Right kidney (tissue), 1 donor: Measurements from ENCODE around the gene SLC27A3.

Experiments used
- DNase-seq: peaks from one replicate; pipeline ENCODE4 v3.0.0-alpha.2; 2016

SLC27A3 gene

GRCh38 chr1:153799016-153799415 lies 23.8 kb downstream of the SLC27A3 start:
- no peak for DNase-seq

GRCh38 chr1:153799566-153800465 lies 24.6 kb downstream of the SLC27A3 start:
- no peak for DNase-seq

- no peak for DNase-seq
Measured at GRCh38 chr1:153800516-153800915, 25.3 kb downstream of the SLC27A3 start.

- DNase-seq, result no peak
Measured at GRCh38 chr1:153801028-153801625, 25.9 kb downstream of the SLC27A3 start.

GRCh38 chr1:153801786-153802697 lies 26.8 kb downstream of the SLC27A3 start:
- DNase-seq, result no peak

- DNase-seq, result no peak
Measured at GRCh38 chr1:153803470-153804056, 28.4 kb downstream of the SLC27A3 start.

- DNase-seq, result no peak
Measured at GRCh38 chr1:153804112-153804511, 28.9 kb downstream of the SLC27A3 start.

GRCh38 chr1:153805042-153805745 lies 30.0 kb downstream of the SLC27A3 start:
- no peak for DNase-seq

- DNase-seq, result no peak
Measured at GRCh38 chr1:153805886-153806719, 30.9 kb downstream of the SLC27A3 start.

- DNase-seq, result no peak
Measured at GRCh38 chr1:153816283-153816889, 41.2 kb downstream of the SLC27A3 start.

- no peak for DNase-seq
Measured at GRCh38 chr1:153818876-153819275, 43.7 kb downstream of the SLC27A3 start.

- DNase-seq, result no peak
Measured at GRCh38 chr1:153827168-153827964, 52.2 kb downstream of the SLC27A3 start.
